DMS 273 (cell line): ENCODE results near the gene TOB1.
"Not testable (repeated sequence)": the region's sequence is repeated elsewhere in the genome, so short reads cannot be mapped to it uniquely, and the experiment has no call there.

Source experiments
- DNase-seq: peaks from one replicate; lab custom pipeline; 2025; ENCODE audit not compliant: unreplicated experiment; lab: John Stamatoyannopoulos, UW

TOB1 gene

DNA sequence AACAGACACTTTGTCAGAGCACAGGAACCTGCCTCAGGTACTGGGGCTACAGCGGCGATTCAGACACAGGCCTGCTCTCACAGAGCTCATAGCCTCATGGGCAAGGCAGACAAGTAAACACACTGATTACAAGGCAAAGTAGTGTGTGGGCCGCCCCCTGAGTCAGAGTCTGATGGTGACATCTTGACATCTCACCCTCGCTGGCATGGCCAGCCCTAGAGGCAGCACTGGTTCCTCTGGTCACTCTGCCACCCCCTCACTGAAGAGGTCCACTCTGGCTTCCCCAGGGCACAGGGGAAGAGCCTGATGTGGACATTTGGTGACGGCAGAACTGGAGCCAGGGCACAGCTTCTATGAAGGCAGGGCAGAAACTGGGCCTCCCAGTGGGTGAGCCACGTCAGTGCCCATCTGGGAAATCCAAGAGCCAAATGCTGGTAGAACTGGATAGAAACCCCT is 32.9 kb upstream of the TOB1 start:
- no peak for DNase-seq

DNA sequence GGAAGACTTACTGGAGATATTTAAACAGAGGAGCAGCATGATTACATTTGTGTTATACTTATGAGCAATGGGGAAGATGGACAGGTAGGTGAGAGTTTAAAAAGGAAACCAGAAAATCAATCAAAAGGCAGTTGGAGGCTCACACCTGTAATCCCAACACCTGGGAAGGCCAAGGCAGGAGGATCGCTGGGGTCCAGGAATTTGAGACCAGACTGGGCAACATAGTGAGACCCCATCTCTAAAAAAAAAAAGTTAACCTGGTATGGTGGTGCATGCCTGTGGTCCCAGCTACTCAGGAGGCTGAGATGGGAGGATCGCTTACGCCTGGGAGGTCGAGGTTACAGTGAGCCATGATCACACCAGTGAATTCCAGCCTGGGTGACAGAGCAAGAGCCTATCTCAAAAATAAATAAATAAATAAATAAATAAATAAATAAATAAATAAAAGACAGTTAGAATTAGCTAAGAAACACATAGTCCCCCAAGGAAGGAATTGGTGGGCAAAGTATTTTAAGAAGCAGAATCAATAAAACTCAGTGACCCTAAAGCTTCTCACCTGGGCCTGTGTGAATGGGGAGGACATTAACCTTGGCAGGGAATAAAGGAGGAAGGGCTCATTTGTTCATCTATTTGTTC is 32.3 kb upstream of the TOB1 start:
- no peak for DNase-seq

DNA sequence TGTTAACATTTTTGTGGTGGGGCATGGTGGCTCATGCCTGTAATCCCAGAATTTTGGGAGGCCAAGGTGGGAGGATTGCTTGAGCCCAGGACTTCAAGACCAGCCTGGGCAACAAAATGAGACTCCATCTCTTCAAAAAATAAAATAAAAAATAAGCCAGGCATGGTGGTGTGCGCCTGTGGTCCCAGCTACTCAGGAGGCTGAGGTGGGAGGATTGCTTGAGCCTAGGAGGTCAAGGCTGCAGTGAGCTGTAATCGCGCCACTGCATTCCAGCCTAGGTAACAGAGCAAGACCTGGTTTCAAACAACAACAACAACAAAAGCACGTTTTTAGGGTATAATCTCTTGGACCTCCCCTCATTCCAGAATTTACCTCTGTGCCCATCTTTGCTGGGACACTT is 28.4 kb upstream of the TOB1 start:
- DNase-seq: not testable (repeated sequence)

DNA sequence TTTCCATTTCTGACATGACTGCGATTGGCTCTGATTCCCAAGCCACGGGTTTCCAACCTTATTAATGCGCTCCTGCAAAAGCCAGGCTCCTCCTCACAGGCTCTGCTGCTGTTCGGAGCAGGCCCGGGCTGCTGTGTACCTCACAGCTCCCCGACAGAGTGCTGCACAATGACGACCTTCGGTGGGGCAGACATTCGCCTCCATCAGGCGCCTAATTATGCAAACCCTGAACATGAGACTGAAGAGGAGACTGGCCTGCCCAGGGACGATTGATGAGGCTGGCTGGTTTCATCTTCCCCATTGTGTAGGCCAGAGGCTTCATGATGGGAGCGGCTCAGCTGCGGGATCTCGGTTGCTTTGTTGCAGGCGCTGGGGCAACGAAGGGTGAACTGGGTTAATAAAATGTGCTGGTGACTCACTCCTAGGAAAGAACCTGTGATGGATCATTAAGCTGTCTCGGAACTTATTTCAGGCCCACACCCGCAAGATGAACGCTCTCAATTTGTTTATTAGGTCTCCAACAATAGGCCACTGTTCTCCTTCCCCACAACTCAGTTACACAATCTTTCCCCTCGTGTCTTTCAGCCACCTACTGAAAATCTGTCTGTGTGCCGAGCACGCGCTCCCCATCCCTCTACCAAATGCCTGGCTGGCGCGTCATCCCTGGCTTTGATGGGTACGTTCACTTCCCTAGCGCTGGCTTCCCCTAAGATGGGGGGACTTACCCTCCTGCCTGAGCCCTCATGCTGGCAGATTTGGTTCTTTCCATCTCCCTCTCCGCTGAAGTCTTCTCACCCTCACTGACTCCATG is 27.2 kb upstream of the TOB1 start:
- DNase-seq: no peak

DNA sequence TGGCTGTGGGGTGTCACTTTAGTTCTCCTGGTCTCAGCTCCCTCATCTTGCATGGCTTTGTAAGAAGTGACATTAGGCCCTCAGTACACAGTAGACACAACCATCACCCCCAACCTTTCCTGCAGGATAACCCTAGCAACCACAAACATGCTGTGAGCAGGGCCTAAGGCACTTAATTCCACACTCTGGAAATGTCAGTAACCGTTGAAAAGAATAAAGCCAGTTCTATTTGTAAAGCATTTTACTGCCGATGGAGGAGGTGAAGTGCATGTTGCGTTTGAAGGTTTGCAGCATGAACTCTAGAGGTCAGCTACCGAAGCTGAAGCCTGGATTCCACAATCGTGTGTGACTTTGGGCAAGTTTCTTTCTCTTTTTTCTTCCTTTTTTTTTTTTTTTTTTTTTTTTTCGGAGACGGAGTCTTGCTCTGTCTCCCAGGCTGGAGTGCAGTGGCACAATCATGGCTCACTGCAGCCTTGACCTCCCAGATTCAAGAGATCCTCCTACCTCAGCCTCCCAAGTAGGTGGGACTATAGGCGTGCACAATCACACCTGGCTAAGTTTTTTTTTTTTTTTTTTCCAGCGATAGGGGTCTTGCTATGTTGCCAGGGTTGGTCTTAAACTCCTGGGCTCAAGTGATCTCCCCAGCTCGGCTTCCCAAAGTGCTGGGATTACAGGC is 26.1 kb upstream of the TOB1 start:
- no peak for DNase-seq

DNA sequence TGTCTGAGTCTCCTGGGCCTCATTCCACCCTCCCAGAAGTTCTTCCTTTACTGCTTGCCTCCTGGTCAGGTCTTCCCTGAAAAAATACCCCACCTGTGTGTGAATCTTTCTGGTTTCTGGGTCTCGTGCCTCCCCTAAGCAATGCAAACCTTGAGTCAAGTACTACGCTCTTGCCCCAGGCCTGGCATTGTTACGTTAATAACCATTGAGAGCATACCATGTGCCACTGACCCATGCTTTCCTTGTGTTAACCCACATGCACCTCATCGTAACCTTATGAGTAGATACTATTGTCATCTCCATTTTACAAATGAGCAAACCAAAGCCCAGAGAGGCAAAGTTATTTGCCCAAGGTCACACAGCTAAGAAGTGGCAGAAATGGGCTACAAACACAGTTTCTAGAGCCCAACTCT is 25.4 kb upstream of the TOB1 start:
- no peak for DNase-seq

DNA sequence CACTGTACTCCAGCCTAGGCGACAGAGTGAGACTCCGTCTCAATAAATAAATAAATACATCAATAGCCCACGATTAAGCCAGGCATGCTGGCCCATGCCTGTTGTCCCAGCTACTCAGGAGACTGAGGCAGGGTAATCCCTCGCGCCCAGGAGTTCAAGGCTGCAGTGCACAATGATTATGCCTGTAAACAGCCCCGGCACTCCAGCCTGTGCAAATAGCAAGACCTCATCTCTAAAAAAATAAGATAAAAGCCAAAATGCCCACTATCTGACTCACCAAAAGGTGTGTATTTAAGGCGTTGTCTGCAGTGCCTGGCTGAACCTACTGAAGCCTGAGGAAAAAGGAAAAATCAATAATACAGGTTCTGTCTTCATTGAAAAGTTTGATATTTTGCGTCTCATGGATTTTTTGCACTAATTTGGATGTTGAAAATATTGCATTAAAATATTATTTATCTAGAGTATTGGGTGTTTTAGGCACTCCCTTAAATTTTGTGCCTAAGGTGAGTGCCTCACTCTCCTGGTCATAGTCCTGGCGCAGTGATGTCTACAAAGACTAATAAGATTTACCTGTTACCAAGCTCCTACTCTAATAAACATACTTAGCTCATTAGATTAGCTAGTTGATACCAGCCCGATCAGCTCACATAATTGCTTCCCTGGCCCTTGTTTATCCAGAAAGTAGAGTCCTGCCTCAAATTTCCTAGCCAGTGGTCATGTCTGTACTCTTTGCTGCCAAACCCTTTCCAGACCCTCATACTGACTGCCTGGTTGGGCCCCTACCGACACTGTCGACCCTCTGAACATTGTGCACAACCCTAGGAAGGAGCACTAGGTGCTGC is 24.7 kb upstream of the TOB1 start:
- DNase-seq: no peak

DNA sequence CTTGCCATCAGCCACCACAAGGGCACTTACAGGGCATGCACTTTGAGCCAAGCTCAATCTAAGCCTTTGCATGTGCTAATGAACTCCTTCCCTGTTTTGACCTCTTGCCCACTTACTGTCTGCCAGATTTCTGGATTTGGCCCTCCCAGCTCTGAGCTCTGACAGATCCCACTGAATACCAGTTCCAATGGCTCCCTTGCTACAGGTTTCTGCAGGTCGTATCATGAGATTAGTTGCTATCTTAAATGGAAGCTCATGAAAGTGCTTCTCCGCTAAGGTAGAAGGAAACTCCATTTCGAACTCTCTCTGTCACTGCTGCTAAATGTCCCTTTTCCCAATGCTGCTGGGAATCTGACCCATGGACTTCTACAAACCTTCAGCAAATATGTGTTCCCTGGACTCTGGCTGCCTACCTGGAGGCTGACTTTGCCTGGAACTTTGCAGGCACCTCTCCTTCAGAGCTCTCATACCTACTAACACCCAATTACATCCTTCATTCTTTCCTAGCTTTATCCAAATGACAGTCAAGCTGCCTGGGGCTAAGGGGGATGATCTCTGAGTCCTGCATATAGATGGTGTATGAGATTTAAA is 23.5 kb upstream of the TOB1 start:
- DNase-seq: no peak

DNA sequence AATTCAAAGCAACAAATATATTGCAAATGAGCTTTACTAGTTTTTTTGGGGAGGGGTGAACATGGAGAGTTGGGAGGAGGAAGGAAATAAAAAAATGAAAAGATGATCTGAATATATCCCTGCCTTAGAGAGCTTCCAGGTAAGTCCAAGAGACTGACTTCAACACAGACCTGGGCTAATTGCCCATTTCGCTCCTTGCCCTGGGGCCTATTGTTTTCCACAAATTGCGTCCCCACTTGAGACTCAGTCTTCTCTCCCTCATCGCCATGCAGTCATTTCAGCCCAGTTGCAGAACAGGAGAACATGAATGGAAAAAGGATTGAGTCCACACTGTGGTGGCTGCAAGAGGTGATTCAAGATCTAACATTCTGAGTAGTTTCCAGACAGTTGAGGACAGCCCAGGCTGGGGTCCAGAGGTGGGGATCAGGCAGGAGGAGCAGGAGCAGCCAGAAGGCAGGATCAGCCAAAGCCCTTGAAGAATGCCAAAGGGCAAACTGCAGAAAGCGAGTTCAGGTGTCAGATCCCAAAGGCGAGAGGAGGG is 21.6 kb upstream of the TOB1 start:
- DNase-seq: no peak

DNA sequence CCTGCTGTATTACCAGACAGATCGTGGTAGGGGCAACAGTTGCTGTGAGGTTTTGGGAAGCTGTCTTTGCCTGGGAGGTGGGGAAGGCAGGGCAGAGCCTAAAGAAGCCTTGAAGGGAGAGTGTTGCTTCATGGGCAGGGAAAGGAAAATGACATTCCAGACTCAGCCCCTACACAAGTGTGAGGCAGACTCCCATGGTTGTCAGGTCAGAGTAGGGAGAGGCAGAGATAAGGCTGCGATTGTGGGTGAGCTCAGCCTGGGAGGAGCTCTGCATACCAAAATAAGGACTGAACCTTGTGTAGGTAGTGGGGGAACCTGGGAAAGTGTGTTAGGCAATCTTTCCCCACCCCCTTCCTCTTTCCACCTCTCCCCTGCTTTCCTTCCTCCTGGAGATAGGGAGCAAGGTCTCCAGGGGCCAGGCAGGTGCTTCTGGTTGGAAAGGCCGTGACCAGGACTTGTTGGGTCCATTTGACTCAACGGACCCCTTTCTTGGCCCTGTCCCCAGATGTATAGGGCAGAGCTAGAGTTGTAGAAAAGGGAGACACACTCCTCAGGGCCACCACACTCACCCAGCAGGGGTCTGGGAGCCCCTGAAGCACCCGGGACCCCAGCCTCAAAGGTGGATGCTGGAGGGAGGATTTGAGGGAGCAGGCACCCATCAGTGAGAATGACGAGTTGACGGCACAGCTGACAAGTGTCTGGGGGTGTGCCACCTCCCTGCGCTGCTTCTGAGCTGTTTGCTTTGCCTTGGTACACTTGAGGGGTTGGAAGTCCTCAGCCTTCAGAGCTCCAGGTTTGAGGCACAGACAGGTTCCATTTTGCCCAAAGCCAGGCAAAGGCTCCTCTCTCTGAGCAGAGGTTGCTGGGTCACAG is 18.5 kb upstream of the TOB1 start:
- DNase-seq: no peak

DNA sequence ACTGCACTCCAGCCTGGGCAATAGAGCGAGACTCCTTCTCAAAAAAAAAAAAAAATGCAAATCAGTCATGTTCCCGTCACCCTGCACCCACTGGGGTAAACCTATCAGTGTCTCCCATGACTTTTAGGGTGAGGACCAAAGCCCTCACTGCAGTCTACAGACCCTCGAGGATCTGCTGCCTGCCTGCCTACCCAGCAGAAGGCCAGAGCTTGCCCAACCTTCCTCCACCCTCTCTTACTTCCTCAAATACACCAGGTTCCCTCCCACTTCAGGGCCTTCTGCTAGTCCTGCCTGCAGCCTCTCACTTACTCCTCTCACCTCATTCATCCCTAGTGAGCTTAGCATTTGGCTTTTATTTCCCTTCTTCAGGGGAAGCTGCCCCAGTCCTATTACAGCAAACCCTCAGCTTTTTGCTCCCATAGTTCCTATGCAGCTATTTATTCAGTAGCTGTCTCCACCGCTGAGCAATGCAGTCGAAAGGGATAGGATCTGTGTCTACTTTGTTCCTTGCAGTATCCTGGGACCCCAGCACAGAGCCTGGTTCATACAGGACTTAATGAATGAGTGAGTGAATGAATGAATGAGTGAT is 17.8 kb upstream of the TOB1 start:
- no peak for DNase-seq

DNA sequence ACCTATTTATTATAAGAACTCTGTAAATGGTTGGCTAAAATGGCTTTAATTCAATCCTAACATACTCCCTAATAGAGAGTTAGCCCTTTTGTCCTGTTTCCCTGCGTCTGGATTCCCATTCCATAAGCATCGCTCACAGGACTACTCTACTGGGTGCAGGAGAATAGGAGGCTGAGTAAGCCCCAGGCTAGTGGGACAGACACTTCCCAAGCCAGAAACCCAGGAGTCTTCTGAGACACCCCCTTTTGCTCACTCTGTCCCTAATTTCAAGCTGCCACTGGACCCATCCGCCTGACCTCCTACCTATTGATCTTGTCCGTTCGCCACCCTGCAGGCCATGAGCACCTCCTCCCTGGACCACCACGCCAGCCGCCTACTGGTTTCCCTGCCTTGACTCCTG is 16.7 kb upstream of the TOB1 start:
- no peak for DNase-seq

DNA sequence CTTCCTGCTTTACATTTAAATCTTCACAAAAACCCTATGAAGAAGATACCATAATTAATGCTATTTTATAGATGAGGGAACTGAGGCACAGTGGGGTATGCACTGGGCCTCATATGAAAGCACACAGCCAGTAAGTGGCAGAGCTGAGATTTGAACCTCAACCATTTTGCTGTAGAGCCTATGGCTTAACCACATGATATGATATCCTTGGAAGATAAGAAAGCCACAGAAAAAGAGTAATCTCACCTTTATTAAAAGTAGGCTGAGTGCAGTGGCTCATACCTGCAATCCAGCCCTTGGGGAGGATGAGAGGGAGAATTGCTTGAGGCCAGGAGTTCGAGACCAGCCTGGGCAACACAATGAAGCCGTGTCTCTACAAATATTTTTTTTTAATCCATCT is 15.0 kb upstream of the TOB1 start:
- no peak for DNase-seq

DNA sequence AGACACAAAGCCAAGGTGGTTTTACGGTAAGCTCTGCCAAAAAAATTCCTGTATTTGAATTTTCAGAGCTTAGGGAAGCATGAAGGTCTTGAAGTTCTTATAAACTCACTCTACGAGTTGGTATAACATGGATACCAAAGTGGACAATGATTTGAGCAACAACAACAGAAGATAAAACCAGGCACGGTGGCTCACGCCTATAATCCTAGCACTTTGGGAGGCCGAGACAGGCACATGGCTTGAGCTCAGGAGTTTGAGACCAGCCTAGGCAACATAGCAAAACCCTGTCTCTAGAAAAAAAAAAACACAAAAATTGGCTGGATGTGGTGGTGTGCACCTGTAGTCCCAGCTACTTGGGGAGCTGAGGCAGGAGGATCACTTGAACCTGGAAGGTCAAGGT is 12.9 kb upstream of the TOB1 start:
- DNase-seq: no peak

DNA sequence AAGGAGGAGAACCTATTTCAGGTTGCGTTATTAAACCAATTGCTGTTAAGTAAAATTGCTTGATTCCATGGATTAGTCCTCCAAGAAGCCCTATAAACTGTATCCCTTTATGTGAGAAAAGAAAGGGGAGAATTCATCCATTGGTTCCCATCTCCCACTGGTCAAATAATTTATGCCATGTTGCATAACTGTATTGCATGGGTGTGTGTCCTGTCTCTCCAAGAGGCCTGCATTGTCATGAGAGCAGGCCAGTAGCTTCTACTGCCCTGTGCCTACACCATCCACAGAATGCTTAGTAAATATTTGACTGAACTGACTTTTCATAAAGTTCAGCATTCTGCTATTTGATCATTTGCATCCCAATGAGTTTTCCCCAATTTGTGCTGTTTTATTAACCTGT is 11.7 kb upstream of the TOB1 start:
- no peak for DNase-seq

DNA sequence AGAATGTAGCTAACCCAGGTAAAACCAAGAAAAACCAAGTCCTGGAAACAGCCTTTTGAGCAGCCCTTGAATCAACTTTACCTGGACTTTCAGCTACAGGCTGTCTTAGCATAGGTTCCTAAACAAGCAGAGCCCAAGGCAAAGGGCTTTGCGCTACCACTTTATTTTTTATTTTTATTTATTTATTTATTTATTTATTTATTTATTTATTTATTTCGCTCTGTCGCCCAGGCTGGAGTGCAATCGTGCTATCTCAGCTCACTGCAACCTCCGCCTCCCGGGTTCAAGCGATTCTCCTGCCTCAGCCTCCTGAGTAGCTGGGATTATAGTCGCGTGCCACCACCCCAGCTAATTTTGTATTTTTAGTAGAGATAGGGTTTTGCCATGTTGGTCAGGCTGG is 10.9 kb upstream of the TOB1 start:
- DNase-seq: not testable (repeated sequence)

DNA sequence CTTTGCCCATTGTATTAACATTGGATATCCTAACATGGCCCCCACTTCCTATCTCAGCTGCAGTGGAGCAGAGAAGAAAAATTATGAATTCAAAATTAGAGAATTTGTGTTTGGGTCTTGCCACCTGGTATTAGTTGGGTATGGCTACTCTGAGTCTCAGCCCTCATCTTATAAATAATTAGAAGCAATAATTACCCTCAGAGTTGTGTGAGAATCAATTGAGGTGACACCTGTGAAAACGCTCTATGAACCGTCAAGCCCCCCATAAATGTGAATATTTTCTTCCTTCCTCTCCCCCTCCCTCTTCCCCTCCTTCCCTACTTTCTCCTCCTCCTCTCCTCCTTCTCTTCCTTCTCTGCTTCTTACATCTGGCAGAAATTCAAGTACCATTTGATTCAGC is 8.9 kb upstream of the TOB1 start:
- DNase-seq: no peak

DNA sequence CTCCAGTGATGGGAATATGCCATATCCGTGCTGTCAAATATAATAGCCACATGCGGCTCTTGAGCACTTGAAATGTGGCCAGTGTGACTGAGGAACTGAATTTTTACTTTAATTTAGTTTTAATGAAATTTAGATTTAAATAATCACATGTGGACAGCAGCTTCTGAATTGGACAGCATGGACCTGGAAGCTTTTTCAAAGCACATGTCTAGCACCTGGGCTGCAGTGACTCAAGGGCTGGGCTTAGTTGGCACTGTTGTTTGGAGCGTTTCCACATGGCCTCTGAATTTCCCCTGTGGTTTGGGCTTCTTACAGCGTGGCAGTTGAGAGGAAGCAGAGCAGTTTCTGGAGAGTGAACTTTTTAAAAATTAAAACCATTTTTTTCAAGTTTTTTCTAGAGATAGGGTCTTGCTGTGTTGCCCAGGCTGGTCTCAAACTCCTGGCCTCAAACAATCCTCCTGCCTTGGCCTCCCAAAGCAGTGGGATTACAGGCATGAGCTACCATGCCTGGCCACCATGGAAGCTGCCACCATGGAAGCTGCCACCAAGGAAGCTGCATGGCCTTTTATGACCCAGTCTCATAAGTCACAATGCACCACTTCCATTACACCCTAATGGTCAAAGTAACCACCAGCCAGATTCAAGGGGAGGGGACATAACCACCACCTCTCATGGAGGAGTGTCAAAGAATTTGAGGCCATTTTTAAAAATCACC is 6.7 kb upstream of the TOB1 start:
- no peak for DNase-seq

DNA sequence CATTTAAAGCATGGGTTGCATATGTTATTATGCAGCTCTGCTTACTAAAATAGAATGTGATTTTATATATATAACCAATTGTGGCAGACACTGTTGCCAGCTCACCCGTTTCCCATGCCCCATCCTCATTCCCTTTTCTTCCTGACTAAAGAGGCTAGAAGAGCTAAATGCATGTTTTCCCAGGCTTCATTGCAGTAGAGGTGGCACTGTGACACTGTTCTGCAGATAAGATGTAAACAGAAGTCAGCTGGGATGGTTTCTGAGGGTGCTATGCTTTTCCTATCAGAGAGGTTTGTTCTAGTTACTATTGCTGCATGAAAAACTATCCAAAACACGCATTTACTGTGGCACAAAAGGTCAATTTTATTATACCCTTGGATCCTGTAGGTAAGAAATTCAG is 5.7 kb upstream of the TOB1 start:
- no peak for DNase-seq
